IPS-18c (cell line): Measurements from ENCODE around the gene GRM4.

ENCODE experiments used
- H3K4me3 ChIP-seq: 2 replicates; pipeline ENCODE4 v1.7.0; 2013; ENCODE audit warnings: low read depth, mild to moderate bottlenecking, low read length, moderate library complexity; ENCODE audit not compliant: insufficient read depth
- H3K9me3 ChIP-seq: one replicate; pipeline ENCODE4 v1.6.1; 2013; ENCODE audit warnings: mild to moderate bottlenecking, low read length, moderate library complexity; ENCODE audit not compliant: control insufficient read depth, insufficient read depth

GRM4 gene

GRCh38 chr6:34082864-34083626, 62.8 kb downstream of the GRM4 start:
- Histone ChIP-seq H3K9me3 (peaks cover 2% of the 10 kb centered on the region), H3K4me3 (no peak overlapping the region)

GRCh38 chr6:34082348-34082747, 63.5 kb downstream of the GRM4 start:
- H3K9me3 ChIP-seq: peaks cover 2% of the 10 kb centered on the region
- H3K4me3 ChIP-seq: no peak overlapping the region

GRCh38 chr6:34080357-34080756, 65.5 kb downstream of the GRM4 start:
- Histone ChIP-seq H3K9me3 (peaks cover 2% of the 10 kb centered on the region), H3K4me3 (no peak overlapping the region)

- Histone ChIP-seq H3K4me3 (no peak overlapping the region), H3K9me3 (peaks cover 2% of the 10 kb centered on the region)
Observed at GRCh38 chr6:34079899-34080298, 66.0 kb downstream of the GRM4 start.

- H3K9me3 ChIP-seq: peaks cover 2% of the 10 kb centered on the region
- no peak overlapping the region for H3K4me3 ChIP-seq
Observed at GRCh38 chr6:34075906-34076305, 70.0 kb downstream of the GRM4 start.

GRCh38 chr6:34074064-34074742, 71.7 kb downstream of the GRM4 start:
- peaks cover 2% of the 10 kb centered on the region for H3K9me3 ChIP-seq
- no peak overlapping the region for H3K4me3 ChIP-seq

- H3K4me3 ChIP-seq: no peak overlapping the region
- H3K9me3 ChIP-seq: peaks cover 2% of the 10 kb centered on the region
Observed at GRCh38 chr6:34073540-34073939, 72.3 kb downstream of the GRM4 start.

GRCh38 chr6:34072727-34073126, 73.2 kb downstream of the GRM4 start:
- no peak overlapping the region for H3K4me3 ChIP-seq
- no peaks in the 10 kb centered on the region for H3K9me3 ChIP-seq

- no peak overlapping the region for H3K4me3 ChIP-seq
- no peaks in the 10 kb centered on the region for H3K9me3 ChIP-seq
Observed at GRCh38 chr6:34071884-34072379, 74.0 kb downstream of the GRM4 start.

- no peak overlapping the region for H3K4me3 ChIP-seq
Observed at GRCh38 chr6:34071136-34071883, 74.6 kb downstream of the GRM4 start.

GRCh38 chr6:34070315-34071135, 75.4 kb downstream of the GRM4 start:
- Histone ChIP-seq H3K4me3 (no peak overlapping the region), H3K9me3 (no peaks in the 10 kb centered on the region)

More at GRCh38 chr6:34071136-34071883, 74.6 kb downstream of the GRM4 start:
- H3K9me3 ChIP-seq: no peaks in the 10 kb centered on the region

- Histone ChIP-seq H3K4me3 (no peak overlapping the region), H3K9me3 (no peaks in the 10 kb centered on the region)
Observed at GRCh38 chr6:34068462-34069044, 77.3 kb downstream of the GRM4 start.

GRCh38 chr6:34067814-34068213, 78.1 kb downstream of the GRM4 start:
- Histone ChIP-seq H3K4me3 (no peak overlapping the region), H3K9me3 (no peaks in the 10 kb centered on the region)

GRCh38 chr6:34066772-34067770, 78.8 kb downstream of the GRM4 start:
- Histone ChIP-seq H3K9me3 (no peaks in the 10 kb centered on the region), H3K4me3 (no peak overlapping the region)

GRCh38 chr6:34066218-34066571, 79.7 kb downstream of the GRM4 start:
- H3K9me3 ChIP-seq: no peaks in the 10 kb centered on the region
- no peak overlapping the region for H3K4me3 ChIP-seq
